ENCODE measurements around the gene TSPAN13. TPM values are rescaled to one million over a fixed set of nuclear protein-coding genes. Genes with fewer than 3 reads are reported as not detected.

TSPAN13 gene
- total RNA-seq, 2 donors from 2014 or later = 1.5 to 6.4 TPM

DNA sequence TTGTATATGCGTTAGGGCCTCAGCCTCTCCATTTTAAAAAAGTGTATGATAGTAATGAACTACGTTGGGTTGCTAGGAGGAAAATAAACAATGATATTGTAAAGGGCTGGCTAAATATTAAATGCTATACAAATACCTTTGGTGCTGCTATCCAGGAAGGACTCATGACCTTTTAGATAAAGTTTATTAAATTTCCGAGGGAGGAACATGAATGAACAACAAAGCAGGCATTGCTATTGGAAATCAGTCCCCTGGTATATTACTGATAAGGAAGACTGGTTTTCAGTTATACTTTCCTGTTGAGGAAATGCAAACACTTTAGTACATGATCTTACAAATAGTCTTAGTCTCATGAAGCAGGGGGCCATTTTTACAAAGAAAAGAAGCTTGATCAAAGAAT, 68.5 kb downstream of the TSPAN13 start:
- H3K4me1 ChIP-seq (ENCODE audit: control insufficient read depth in 1 of 2, low read depth in 2 of 2) = no peaks in the 10 kb centered on the region
- DNase-seq (ENCODE audit: low spot score) (no peak), ATAC-seq (ENCODE audit: insufficient number of reproducible peaks, low FRiP score, low read depth) (no peak)
- H3K9me3 ChIP-seq = no peaks in the 10 kb centered on the region
- H3K4me3 ChIP-seq = no peak overlapping the region
- TF ChIP-seq, protein P1, sequence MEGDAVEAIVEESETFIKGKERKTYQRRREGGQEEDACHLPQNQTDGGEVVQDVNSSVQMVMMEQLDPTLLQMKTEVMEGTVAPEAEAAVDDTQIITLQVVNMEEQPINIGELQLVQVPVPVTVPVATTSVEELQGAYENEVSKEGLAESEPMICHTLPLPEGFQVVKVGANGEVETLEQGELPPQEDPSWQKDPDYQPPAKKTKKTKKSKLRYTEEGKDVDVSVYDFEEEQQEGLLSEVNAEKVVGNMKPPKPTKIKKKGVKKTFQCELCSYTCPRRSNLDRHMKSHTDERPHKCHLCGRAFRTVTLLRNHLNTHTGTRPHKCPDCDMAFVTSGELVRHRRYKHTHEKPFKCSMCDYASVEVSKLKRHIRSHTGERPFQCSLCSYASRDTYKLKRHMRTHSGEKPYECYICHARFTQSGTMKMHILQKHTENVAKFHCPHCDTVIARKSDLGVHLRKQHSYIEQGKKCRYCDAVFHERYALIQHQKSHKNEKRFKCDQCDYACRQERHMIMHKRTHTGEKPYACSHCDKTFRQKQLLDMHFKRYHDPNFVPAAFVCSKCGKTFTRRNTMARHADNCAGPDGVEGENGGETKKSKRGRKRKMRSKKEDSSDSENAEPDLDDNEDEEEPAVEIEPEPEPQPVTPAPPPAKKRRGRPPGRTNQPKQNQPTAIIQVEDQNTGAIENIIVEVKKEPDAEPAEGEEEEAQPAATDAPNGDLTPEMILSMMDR (IDR thresholded peaks at IDR 0.05) = no peak
- no peaks in the 10 kb centered on the region for H3K27me3 ChIP-seq (replicated peaks; ENCODE audit: insufficient read depth)
- H3K36me3 ChIP-seq = no peaks in the 10 kb centered on the region
- no peak overlapping the region for H3K27ac ChIP-seq

GRCh38 chr7:16826060-16826459, 72.5 kb downstream of the TSPAN13 start:
- DNase-seq (ENCODE audit: low spot score) (no peak), ATAC-seq (ENCODE audit: insufficient number of reproducible peaks, low FRiP score, low read depth) (no peak)
- no peaks in the 10 kb centered on the region for H3K27me3 ChIP-seq (replicated peaks; ENCODE audit: insufficient read depth)
- no peak overlapping the region for H3K27ac ChIP-seq
- no peak overlapping the region for H3K4me3 ChIP-seq
- no peaks in the 10 kb centered on the region for H3K4me1 ChIP-seq (ENCODE audit: control insufficient read depth in 1 of 2, low read depth in 2 of 2)
- H3K9me3 ChIP-seq = no peaks in the 10 kb centered on the region
- H3K36me3 ChIP-seq = no peaks in the 10 kb centered on the region
- TF ChIP-seq, protein P1 (IDR thresholded peaks at IDR 0.05) = no peak

DNA sequence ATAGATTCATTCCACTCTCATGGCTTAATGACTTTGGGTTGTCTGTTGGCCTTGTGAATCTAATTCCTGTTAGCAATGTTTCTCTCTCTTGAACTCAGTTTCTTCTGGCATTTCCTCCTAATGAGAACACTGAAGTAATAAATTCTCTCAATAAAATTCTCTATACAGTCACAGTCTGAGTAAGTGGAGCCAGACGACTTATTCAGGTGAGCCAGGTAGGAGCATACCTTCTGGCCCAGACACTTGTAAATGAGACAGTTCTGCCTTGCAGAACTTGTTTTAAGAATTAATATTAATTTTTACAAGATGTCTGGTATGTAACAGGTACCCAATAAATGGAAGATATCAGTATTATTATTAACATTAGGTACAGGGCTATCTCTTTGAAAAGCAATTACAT, 79.8 kb downstream of the TSPAN13 start:
- no peaks in the 10 kb centered on the region for H3K9me3 ChIP-seq
- DNase-seq (ENCODE audit: low spot score) (no peak), ATAC-seq (ENCODE audit: insufficient number of reproducible peaks, low FRiP score, low read depth) (no peak)
- H3K36me3 ChIP-seq = no peaks in the 10 kb centered on the region
- TF ChIP-seq, protein P1 (IDR thresholded peaks at IDR 0.05) = no peak
- H3K27ac ChIP-seq = no peak overlapping the region
- H3K27me3 ChIP-seq (replicated peaks; ENCODE audit: insufficient read depth) = no peaks in the 10 kb centered on the region
- no peak overlapping the region for H3K4me3 ChIP-seq
- H3K4me1 ChIP-seq (ENCODE audit: control insufficient read depth in 1 of 2, low read depth in 2 of 2) = no peaks in the 10 kb centered on the region

Other genes with a start within 250 kb of the TSPAN13 start
- not detected for gene LRRC72, start 226.9 kb upstream of the TSPAN13 start, total RNA-seq
- gene ANKMY2, start 108.0 kb upstream of the TSPAN13 start, total RNA-seq = 10 to 100 TPM in 1 of 2 donors, 1 to 10 TPM in 1; 9.1 to 10.2 TPM
- 10 to 100 TPM; 19.5 to 40.9 TPM for gene BZW2, start 107.6 kb upstream of the TSPAN13 start, total RNA-seq
- 10 to 100 TPM in 1 of 2 donors, not detected in 1; 25.2 TPM for gene AGR2, start 51.2 kb downstream of the TSPAN13 start, total RNA-seq
- gene AGR3, start 128.2 kb downstream of the TSPAN13 start, total RNA-seq = 10 to 100 TPM in 1 of 2 donors, not detected in 1; 22.2 TPM